K562 (cell line): ENCODE results near the gene THG1L. TPM values are rescaled to one million over a fixed set of nuclear protein-coding genes. Genes with fewer than 3 reads are reported as not detected.

ENCODE experiments used
- CBX1 ChIP-seq: sonication (generic); IDR thresholded peaks from 2 replicates; pipeline ENCODE4 v1.6.1; 2016; ENCODE audit warnings: antibody characterized with exemption, low read depth, mild to moderate bottlenecking
- ERF ChIP-seq: fragments of 450-650 bp; formaldehyde crosslinking; IDR thresholded peaks from 2 replicates; pipeline ENCODE4 v1.4.0; 2020; ENCODE audit warnings: mild to moderate bottlenecking, mixed read lengths
- ETV6 ChIP-seq, 3 experiments: fragments of 150-350 bp in 1 of 3; sonication (generic) in 1 of 3; formaldehyde crosslinking in 1 of 3; IDR thresholded peaks; 2 replicates each; pipeline versions ENCODE4 v1.6.1 to v1.8.0; 2014 to 2022; ENCODE audit warnings: borderline replicate concordance in 2 of 3, low read depth in 2 of 3, antibody characterized with exemption in 1 of 3, low read length in 1 of 3, mild to moderate bottlenecking in 1 of 3, missing genetic modification reagents in 1 of 3
- MCM2 ChIP-seq: fragments of 450-650 bp; IDR thresholded peaks from 2 replicates; pipeline ENCODE4 v1.6.1; 2017; ENCODE audit warnings: low read depth, mild to moderate bottlenecking
- PCBP1 ChIP-seq: fragments of 200-400 bp; formaldehyde crosslinking; IDR thresholded peaks from 2 replicates; pipeline ENCODE4 v1.6.1; 2018; ENCODE audit warnings: mild to moderate bottlenecking, low read depth, low read length; ENCODE audit not compliant: poor library complexity, severe bottlenecking
- PRPF4 ChIP-seq: fragments of 200-400 bp; formaldehyde crosslinking; IDR thresholded peaks from one replicate; pipeline ENCODE4 v1.6.1; 2017; ENCODE audit warnings: low read length, low read depth, mild to moderate bottlenecking; ENCODE audit not compliant: insufficient read depth, poor library complexity, severe bottlenecking
- PTTG1 ChIP-seq: fragments of 450-650 bp; IDR thresholded peaks from 2 replicates; pipeline ENCODE4 v1.6.1; 2016; ENCODE audit warnings: low read depth, mild to moderate bottlenecking, missing genetic modification characterization, missing compliant biosample characterization
- STAG1 ChIP-seq: sonication (generic); formaldehyde crosslinking; IDR thresholded peaks from 2 replicates; pipeline ENCODE4 v1.5.0; 2020; ENCODE audit warnings: missing genetic modification reagents, borderline replicate concordance
- ZNF197 ChIP-seq: fragments of 200-800 bp; sonication (Bioruptor generic); IDR thresholded peaks from 2 replicates; pipeline ENCODE4 v1.6.1; 2016; ENCODE audit warnings: low read depth, missing genetic modification characterization, missing compliant biosample characterization
- ZSCAN29 ChIP-seq: fragments of 450-650 bp; IDR thresholded peaks from 2 replicates; pipeline ENCODE4 v1.6.1; 2017
- polyA plus RNA-seq, 8 experiments: library from polyadenylated mRNA; depleted of rRNA in 4 of 8; stranded (reverse) in 5 of 8; unstranded in 3 of 8; fragments of >200 nt; fragmentation: Nextera tagmentation in 2 of 8; fragmentation: Illumina TruSeq in 1 of 8; extraction: Ambion mirVana in 2 of 8; extraction: Trizol in 1 of 8; gene quantifications; 2 replicates each; pipeline versions ENCODE4 v1.2.1 to v1.2.3, GENCODE V29; 2011 to 2014; ENCODE audit warnings: inconsistent platforms in 1 of 8, missing spikeins in 1 of 8
- total RNA-seq, 7 experiments: library from RNA; depleted of rRNA in 6 of 7; stranded (reverse); fragments of >200 nt in 6 of 7; fragmentation: Illumina TruSeq in 2 of 7; extraction: Trizol in 2 of 7; gene quantifications; 2 replicates each; pipeline versions ENCODE4 v1.2.1 to v1.2.3, GENCODE V29; 2011 to 2021; ENCODE audit warnings: low replicate concordance in 1 of 7
- TF ChIP-seq, protein P1 (sequence below): fragments of 250-450 bp; sonication (Bioruptor Pico); IDR thresholded peaks from 2 replicates; pipeline ENCODE4 v1.5.0; 2020; ENCODE audit warnings: mild to moderate bottlenecking
- TF ChIP-seq, protein P2 (sequence below): fragments of 250-450 bp; sonication (Bioruptor Pico); IDR thresholded peaks from 2 replicates; pipeline ENCODE4 v1.8.0; 2021; ENCODE audit warnings: moderate library complexity, mild to moderate bottlenecking, inconsistent platforms
- TF ChIP-seq, protein P3 (sequence below), 3 experiments: fragments of 200-800 bp in 1 of 3; sonication (Bioruptor generic) in 1 of 3; sonication (generic) in 1 of 3; formaldehyde crosslinking in 1 of 3; IDR thresholded peaks; 2 replicates each; pipeline versions ENCODE4 v1.6.1 to v1.8.0; 2016 to 2022; ENCODE audit warnings: mild to moderate bottlenecking in 2 of 3, missing compliant biosample characterization in 2 of 3, missing genetic modification characterization in 2 of 3, missing genetic modification reagents in 1 of 3
- TF ChIP-seq, protein P4 (sequence below): conservative IDR thresholded peaks from 2 replicates; pipeline ENCODE4 v1.6.1; 2011; ENCODE audit warnings: low read depth, mild to moderate bottlenecking, low read length; ENCODE audit not compliant: control insufficient read depth
- TF ChIP-seq, protein P5 (sequence below): fragments of 250-450 bp; sonication (Bioruptor Pico); IDR thresholded peaks from 2 replicates; pipeline ENCODE4 v1.8.0; 2022; ENCODE audit warnings: inconsistent platforms, mild to moderate bottlenecking, moderate library complexity, borderline replicate concordance
- TF ChIP-seq, protein P6 (sequence below): fragments of 450-650 bp; IDR thresholded peaks from 2 replicates; pipeline ENCODE4 v1.6.1; 2017; ENCODE audit warnings: mild to moderate bottlenecking, moderate library complexity

Gene THG1L
- total and polyA plus RNA-seq, 9 of the 15 experiments (the other 6 are each of a cell fraction or from before 2014, with no cell fraction given) = 21.8 to 40.7 (median 28.0) TPM

DNA sequence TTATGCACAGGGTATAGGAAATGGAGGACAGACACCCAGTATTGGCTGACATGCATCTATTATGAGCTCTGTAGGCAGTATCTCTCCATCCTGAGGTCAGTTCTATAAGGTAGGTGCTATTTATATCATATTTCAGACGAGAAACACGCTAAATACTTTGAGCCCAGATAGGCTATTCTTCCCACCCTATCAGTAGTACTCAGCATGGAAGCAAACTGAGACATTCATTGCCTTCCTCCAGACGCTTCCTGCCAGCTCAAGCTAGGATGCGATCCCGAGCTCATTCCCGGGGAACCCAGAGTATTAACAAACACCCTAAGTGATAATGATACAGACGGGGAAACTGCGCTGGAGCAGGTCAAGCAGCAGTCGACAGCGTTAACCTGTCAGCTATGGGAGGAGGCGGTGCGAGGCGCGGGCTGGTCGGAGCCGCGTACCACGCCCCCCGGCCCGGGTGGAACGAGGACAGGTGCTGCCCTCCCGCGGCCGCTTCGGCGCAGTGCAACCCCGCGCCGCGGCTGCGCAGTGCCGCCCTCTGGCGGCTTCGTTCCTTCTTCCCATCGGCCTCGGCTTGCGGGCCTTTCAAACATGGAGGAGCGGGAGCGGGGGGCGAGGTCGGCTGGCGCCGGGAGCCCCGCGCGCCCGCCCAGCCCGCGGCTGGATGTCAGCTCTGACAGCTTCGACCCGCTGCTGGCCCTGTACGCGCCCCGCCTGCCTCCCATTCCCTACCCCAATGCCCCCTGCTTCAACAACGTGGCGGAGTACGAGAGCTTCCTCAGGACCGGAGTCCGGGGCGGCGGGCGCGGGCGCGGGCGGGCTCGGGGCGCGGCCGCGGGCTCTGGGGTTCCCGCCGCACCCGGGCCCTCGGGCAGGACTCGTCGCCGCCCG lies 12.2 kb downstream of the THG1L start, which contains the start of gene LSM11 (continued):
- TF ChIP-seq, protein P1, sequence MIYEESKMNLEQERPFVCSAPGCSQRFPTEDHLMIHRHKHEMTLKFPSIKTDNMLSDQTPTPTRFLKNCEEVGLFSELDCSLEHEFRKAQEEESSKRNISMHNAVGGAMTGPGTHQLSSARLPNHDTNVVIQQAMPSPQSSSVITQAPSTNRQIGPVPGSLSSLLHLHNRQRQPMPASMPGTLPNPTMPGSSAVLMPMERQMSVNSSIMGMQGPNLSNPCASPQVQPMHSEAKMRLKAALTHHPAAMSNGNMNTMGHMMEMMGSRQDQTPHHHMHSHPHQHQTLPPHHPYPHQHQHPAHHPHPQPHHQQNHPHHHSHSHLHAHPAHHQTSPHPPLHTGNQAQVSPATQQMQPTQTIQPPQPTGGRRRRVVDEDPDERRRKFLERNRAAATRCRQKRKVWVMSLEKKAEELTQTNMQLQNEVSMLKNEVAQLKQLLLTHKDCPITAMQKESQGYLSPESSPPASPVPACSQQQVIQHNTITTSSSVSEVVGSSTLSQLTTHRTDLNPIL (CRISPR knock-in tag) = no peak
- TF ChIP-seq, protein P2, sequence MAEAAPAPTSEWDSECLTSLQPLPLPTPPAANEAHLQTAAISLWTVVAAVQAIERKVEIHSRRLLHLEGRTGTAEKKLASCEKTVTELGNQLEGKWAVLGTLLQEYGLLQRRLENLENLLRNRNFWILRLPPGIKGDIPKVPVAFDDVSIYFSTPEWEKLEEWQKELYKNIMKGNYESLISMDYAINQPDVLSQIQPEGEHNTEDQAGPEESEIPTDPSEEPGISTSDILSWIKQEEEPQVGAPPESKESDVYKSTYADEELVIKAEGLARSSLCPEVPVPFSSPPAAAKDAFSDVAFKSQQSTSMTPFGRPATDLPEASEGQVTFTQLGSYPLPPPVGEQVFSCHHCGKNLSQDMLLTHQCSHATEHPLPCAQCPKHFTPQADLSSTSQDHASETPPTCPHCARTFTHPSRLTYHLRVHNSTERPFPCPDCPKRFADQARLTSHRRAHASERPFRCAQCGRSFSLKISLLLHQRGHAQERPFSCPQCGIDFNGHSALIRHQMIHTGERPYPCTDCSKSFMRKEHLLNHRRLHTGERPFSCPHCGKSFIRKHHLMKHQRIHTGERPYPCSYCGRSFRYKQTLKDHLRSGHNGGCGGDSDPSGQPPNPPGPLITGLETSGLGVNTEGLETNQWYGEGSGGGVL (CRISPR knock-in tag) = no peak
- TF ChIP-seq, protein P3, sequence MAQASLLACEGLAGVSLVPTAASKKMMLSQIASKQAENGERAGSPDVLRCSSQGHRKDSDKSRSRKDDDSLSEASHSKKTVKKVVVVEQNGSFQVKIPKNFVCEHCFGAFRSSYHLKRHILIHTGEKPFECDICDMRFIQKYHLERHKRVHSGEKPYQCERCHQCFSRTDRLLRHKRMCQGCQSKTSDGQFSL (CRISPR knock-in tag; IDR thresholded peaks at IDR 0.05) = 0 out of 2 replicates have a peak, but pooled peaks have one; percentile 55
- TF ChIP-seq, protein P3 (tag; IDR thresholded peaks at IDR 0.05) = no peak
- TF ChIP-seq ETV6 (IDR thresholded peaks at IDR 0.05; ENCODE audit: borderline replicate concordance in 1 of 2, low read depth in 2 of 2, low read length in 1 of 2) (no peak), ETV6 (CRISPR knock-in tag; IDR thresholded peaks at IDR 0.05; ENCODE audit: borderline replicate concordance) (no peak), PCBP1 (no peak), ZNF197 (CRISPR knock-in tag) (no peak), ZSCAN29 (no peak), CBX1 (peak; percentile 75; the same call in 1 of the 2 replicates), MCM2 (no peak), ERF (CRISPR knock-in tag) (no peak), PRPF4 (peak; percentile 33), STAG1 (CRISPR knock-in tag) (peak; percentile 85; the same call in 1 of the 2 replicates), PTTG1 (tag) (no peak)
- TF ChIP-seq, protein P4, sequence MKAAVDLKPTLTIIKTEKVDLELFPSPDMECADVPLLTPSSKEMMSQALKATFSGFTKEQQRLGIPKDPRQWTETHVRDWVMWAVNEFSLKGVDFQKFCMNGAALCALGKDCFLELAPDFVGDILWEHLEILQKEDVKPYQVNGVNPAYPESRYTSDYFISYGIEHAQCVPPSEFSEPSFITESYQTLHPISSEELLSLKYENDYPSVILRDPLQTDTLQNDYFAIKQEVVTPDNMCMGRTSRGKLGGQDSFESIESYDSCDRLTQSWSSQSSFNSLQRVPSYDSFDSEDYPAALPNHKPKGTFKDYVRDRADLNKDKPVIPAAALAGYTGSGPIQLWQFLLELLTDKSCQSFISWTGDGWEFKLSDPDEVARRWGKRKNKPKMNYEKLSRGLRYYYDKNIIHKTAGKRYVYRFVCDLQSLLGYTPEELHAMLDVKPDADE = peak; percentile 71
- TF ChIP-seq, protein P5, sequence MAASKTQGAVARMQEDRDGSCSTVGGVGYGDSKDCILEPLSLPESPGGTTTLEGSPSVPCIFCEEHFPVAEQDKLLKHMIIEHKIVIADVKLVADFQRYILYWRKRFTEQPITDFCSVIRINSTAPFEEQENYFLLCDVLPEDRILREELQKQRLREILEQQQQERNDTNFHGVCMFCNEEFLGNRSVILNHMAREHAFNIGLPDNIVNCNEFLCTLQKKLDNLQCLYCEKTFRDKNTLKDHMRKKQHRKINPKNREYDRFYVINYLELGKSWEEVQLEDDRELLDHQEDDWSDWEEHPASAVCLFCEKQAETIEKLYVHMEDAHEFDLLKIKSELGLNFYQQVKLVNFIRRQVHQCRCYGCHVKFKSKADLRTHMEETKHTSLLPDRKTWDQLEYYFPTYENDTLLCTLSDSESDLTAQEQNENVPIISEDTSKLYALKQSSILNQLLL (CRISPR knock-in tag) = no peak
- TF ChIP-seq, protein P6, sequence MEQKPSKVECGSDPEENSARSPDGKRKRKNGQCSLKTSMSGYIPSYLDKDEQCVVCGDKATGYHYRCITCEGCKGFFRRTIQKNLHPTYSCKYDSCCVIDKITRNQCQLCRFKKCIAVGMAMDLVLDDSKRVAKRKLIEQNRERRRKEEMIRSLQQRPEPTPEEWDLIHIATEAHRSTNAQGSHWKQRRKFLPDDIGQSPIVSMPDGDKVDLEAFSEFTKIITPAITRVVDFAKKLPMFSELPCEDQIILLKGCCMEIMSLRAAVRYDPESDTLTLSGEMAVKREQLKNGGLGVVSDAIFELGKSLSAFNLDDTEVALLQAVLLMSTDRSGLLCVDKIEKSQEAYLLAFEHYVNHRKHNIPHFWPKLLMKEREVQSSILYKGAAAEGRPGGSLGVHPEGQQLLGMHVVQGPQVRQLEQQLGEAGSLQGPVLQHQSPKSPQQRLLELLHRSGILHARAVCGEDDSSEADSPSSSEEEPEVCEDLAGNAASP = no peak
